ENCODE measurements around the gene ASXL3. TPM values are rescaled to one million over a fixed set of nuclear protein-coding genes. Genes with fewer than 3 reads are reported as not detected.

Gene ASXL3
- total and polyA plus RNA-seq, 9 of the 15 experiments (the other 6 are each of a cell fraction or from before 2014, with no cell fraction given) = not detected

GRCh38 chr18:33647365-33647764 lies 69.3 kb downstream of the ASXL3 start:
- BruUV-seq (replicated peaks) = no TSS peak
- intact Hi-C loops (cut with micrococcal nuclease) (no loop called here), in situ Hi-C loops (cut with MboI) (no loop called here)
- H3K9ac ChIP-seq (ENCODE audit: insufficient read depth in 1 of 2, low read depth in 2 of 2, low read length in 2 of 2) = no peak overlapping the region
- peaks cover 1% of the 10 kb centered on the region; the same call in 1 of the 2 replicates for H3K9me3 ChIP-seq (replicated peaks; ENCODE audit: control insufficient read depth, insufficient read depth, low read depth, low read length)
- POLR2A ChIA-PET = no interaction called here
- 0% methylated on average over 1 of the region's 1 CpG for WGBS (ENCODE audit: insufficient coverage, low coverage, missing lambda C conversion rate)
- H3K4me2 ChIP-seq (ENCODE audit: insufficient read depth, low read length) = no peak overlapping the region
- no peak overlapping the region for H3K27ac ChIP-seq (ENCODE audit: extremely low read depth, low read depth, low read length)
- H3K4me1 ChIP-seq (replicated peaks in 1 of 2; ENCODE audit: control insufficient read depth in 2 of 2, insufficient read depth in 2 of 2, low read length in 2 of 2) = no peaks in the 10 kb centered on the region
- ATAC-seq = no peak
- no peak overlapping the region for H2AFZ ChIP-seq (ENCODE audit: low read depth, low read length)
- CTCF ChIA-PET (ENCODE audit: low intra/inter-chr PET ratio) = no interaction called here
- H3K36me3 ChIP-seq (ENCODE audit: control insufficient read depth, insufficient read depth, low read length) = no peaks in the 10 kb centered on the region
- H3K79me2 ChIP-seq (ENCODE audit: control insufficient read depth, insufficient read depth, low read length) = no peaks in the 10 kb centered on the region
- FAIRE-seq = no peak
- DNase-seq (ENCODE audit: extremely low read depth in 1 of 4, low spot score in 3 of 4) = no peak
- no peaks in the 10 kb centered on the region for H4K20me1 ChIP-seq (replicated peaks; ENCODE audit: control insufficient read depth, insufficient read depth, low read length)
- H3K4me3 ChIP-seq = no peak overlapping the region
- H3K9me1 ChIP-seq (ENCODE audit: control insufficient read depth, insufficient read depth, low read length) = no peaks in the 10 kb centered on the region
- H3K27me3 ChIP-seq (ENCODE audit: control insufficient read depth in 2 of 2, insufficient read depth in 2 of 2, low read length in 2 of 2) = no peaks in the 10 kb centered on the region
- TF ChIP-seq CBX2 (IDR thresholded peaks at IDR 0.05; ENCODE audit: insufficient read depth, low read length, poor library complexity, severe bottlenecking) = no peak
- TF ChIP-seq U2AF2 (optimal IDR thresholded peaks at IDR 0.05; ENCODE audit: low read depth, low read length) = no peak
- TF ChIP-seq NFXL1 (CRISPR knock-in tag; IDR thresholded peaks at IDR 0.05) = no peak
- no peak for TF ChIP-seq ZFP36 (IDR thresholded peaks at IDR 0.05; ENCODE audit: low read depth, low read length, partially characterized antibody)
- TF ChIP-seq TEAD1 (CRISPR knock-in tag; IDR thresholded peaks at IDR 0.05) = no peak
- TF ChIP-seq SMAD2 (IDR thresholded peaks at IDR 0.05; ENCODE audit: low read depth, low read length) = no peak
- TF ChIP-seq FOS (IDR thresholded peaks at IDR 0.05; ENCODE audit: extremely low read depth, insufficient read length) = no peak
- TF ChIP-seq LARP7 (IDR thresholded peaks at IDR 0.05) = no peak
- TF ChIP-seq SIX5 (IDR thresholded peaks at IDR 0.05; ENCODE audit: borderline replicate concordance in 1 of 2, insufficient read depth in 1 of 2, low read depth in 1 of 2, low read length in 2 of 2) = no peak
- no peak for TF ChIP-seq RUNX1 (IDR thresholded peaks at IDR 0.05; ENCODE audit: low read depth)
- TF ChIP-seq TCF7 (IDR thresholded peaks at IDR 0.05; ENCODE audit: borderline replicate concordance) = no peak
- TF ChIP-seq TAF9B (IDR thresholded peaks at IDR 0.05; ENCODE audit: partially characterized antibody) = no peak
- TF ChIP-seq MCM5 (IDR thresholded peaks at IDR 0.05; ENCODE audit: low read depth) = no peak
- no peak for TF ChIP-seq ZSCAN29 (IDR thresholded peaks at IDR 0.05)
- TF ChIP-seq DLX4 (CRISPR knock-in tag; IDR thresholded peaks at IDR 0.05) = no peak
- no peak for TF ChIP-seq ZC3H4 (CRISPR knock-in tag; IDR thresholded peaks at IDR 0.05; ENCODE audit: borderline replicate concordance)
- TF ChIP-seq, protein P1, sequence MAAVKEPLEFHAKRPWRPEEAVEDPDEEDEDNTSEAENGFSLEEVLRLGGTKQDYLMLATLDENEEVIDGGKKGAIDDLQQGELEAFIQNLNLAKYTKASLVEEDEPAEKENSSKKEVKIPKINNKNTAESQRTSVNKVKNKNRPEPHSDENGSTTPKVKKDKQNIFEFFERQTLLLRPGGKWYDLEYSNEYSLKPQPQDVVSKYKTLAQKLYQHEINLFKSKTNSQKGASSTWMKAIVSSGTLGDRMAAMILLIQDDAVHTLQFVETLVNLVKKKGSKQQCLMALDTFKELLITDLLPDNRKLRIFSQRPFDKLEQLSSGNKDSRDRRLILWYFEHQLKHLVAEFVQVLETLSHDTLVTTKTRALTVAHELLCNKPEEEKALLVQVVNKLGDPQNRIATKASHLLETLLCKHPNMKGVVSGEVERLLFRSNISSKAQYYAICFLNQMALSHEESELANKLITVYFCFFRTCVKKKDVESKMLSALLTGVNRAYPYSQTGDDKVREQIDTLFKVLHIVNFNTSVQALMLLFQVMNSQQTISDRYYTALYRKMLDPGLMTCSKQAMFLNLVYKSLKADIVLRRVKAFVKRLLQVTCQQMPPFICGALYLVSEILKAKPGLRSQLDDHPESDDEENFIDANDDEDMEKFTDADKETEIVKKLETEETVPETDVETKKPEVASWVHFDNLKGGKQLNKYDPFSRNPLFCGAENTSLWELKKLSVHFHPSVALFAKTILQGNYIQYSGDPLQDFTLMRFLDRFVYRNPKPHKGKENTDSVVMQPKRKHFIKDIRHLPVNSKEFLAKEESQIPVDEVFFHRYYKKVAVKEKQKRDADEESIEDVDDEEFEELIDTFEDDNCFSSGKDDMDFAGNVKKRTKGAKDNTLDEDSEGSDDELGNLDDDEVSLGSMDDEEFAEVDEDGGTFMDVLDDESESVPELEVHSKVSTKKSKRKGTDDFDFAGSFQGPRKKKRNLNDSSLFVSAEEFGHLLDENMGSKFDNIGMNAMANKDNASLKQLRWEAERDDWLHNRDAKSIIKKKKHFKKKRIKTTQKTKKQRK (IDR thresholded peaks at IDR 0.05; ENCODE audit: borderline replicate concordance, low read depth, low read length) = no peak
- TF ChIP-seq E2F4 (CRISPR knock-in tag; IDR thresholded peaks at IDR 0.05; ENCODE audit: low read depth) = no peak
- TF ChIP-seq, protein P2, sequence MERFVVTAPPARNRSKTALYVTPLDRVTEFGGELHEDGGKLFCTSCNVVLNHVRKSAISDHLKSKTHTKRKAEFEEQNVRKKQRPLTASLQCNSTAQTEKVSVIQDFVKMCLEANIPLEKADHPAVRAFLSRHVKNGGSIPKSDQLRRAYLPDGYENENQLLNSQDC (CRISPR knock-in tag; IDR thresholded peaks at IDR 0.05) = no peak

Data from K562 (cell line).